ENCODE data around the gene HOMEZ.
A peak's percentile ranks its signal among the peaks of the same experiment; 100 is the strongest.
"Not testable (repeated sequence)": the region's sequence is repeated elsewhere in the genome, so short reads cannot be mapped to it uniquely, and the experiment has no call there.

The HOMEZ gene

GRCh38 chr14:23281247-23281646 is 4.7 kb downstream of the HOMEZ start:
- no peak for DNase-seq (ENCODE audit: low read depth)

DNA sequence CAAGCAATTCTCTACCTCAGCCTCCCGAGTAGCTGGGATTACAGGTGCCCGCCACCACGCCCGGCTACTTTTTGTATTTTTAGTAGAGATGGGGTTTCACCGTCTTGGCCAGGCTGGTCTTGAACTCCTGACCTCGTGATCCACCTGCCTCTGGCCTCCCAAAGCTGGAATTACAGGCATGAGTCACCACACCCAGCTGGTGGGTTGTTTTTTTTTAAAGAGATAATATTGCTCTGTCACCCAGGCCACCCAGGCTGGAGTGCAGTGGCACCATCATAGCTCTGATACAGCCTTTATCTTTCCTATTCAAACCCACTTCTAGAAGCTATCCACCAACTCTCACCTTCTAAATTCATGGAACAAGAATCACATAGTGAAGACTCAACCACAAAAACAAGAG is 8.0 kb downstream of the HOMEZ start:
- not testable (repeated sequence) for DNase-seq (ENCODE audit: low read depth)

- no peak for DNase-seq (ENCODE audit: low read depth)
These were observed 8.7 kb downstream of the HOMEZ start for GRCh38 chr14:23277189-23277588.

- DNase-seq (ENCODE audit: low read depth) = no peak
These were observed 10.5 kb downstream of the HOMEZ start for GRCh38 chr14:23275412-23275811.

- no peak for DNase-seq (ENCODE audit: low read depth)
These were observed 16.7 kb downstream of the HOMEZ start for GRCh38 chr14:23269193-23269592.

DNA sequence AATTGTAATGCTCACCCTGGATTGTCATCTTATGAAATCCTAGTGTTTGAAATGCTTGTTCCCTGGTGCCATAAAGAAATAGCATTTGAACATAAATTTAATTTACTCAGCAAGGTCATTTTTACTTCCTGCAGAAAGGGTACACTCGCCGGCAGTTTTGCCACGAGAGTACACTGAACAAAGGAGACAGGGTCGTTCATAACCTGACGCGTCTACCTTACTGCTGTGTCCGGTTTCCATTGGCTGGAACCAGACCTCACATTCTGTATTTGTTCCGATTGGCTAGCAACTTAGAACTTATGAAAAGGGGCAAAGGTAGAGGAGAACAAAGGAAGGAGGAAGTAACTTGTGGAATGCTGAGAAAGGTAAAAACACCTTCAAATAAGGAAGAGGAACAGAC is 25.1 kb downstream of the HOMEZ start:
- not testable (repeated sequence) for DNase-seq (ENCODE audit: low read depth)

- no peak for DNase-seq (ENCODE audit: low read depth)
These were observed 26.5 kb downstream of the HOMEZ start for GRCh38 chr14:23259426-23259825.

- no peak for DNase-seq (ENCODE audit: low read depth)
These were observed 27.7 kb downstream of the HOMEZ start for GRCh38 chr14:23258256-23258655.

GRCh38 chr14:23252420-23253333 is 33.3 kb downstream of the HOMEZ start:
- no peak for DNase-seq (ENCODE audit: low read depth)

DNA sequence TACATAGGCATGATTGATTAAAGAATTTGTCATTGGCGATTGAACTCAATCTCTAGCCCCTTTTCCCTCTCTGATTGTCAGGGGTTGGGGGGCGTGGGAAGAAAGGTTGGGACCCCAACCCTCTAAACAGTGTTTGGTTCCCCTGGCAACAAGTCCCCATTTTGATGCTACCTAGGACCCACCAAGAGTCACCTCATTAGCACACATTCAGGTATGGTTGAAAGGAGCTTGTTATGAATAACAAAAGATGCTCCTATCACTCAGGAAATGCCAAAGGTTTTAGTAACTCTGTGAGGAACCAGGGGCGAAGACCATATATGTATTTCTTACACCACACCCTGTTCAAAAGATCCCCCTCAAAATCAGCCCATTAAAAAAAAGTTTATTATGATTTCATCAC is 33.9 kb downstream of the HOMEZ start:
- no peak for DNase-seq (ENCODE audit: low read depth)

DNA sequence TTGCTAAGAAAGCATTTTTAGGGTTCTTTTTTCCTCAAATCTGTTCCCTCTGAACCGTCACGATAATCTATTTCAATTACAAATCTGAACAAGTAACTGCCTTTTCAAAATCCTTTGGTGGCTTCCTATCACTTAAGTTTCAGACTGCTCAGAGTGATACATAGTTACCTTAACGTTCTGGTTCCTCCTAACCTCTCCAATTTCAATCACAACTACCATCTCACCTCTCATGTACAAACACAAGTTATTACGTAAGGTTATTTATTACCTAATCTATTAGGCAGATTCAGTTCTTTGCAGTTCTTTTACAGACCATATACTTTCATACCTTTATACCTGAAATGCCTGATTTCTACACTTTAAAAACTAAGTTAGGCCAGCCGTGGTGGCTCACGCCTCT is 36.1 kb downstream of the HOMEZ start:
- DNase-seq (ENCODE audit: low read depth) = no peak

DNA sequence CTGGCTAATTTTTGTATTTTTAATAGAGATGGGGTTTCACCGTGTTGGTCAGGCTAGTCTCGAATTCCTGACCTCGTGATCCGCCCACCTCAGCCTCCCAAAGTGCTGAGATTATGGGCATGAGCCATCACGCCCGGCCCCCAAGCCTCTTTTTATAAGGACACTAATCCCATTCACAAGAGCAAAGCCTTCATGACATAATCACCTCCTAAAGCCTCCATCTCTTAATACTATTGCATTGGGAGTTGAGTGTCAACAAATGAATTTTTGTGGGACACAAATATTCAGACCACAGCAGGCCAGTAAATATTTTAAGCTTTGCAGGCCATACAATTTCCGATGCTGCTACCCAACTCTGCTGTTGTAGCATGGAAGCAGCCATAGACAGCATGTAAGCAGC is 37.3 kb downstream of the HOMEZ start:
- DNase-seq (ENCODE audit: low read depth) = no peak

DNA sequence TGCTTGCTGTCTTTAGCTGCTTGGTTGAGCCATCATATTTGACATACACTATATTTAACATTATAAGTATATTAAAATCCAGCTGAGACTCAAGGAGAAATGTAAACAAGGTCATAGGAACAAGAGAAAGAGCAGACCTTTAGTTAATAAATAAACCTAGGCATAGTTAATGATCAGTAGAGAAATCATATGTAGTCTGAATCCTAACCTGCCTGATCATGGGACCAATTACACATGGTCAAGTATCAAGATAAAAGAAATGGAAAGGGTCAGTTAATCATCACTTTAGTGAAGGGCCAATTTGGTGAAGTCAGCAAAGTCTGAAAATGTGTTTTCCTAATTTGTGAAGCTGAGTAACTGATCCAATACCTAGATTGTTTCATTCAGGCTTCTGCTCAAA is 40.6 kb downstream of the HOMEZ start:
- no peak for DNase-seq (ENCODE audit: low read depth)

- DNase-seq (ENCODE audit: low read depth) = no peak
These were observed 42.9 kb downstream of the HOMEZ start for GRCh38 chr14:23243066-23243465.

DNA sequence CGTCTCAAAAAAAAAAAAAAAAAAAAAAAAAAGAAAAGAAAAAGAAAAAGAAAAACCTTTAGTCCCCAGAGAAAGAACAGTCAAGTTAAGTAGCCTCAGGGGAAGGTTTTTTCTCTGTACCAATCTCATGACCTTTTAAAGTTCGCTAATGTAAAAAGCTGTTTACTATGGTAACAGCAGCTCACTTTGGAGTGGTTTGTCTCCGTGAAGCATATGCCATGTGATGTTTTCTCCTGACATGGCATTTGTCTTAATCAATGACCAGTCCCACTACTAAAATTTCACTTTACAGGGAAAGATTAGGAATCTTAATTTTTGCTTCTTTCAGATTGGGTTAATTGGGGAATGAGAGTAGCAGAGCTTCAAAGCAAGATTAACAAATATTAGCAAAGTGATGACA is 43.9 kb downstream of the HOMEZ start:
- DNase-seq (ENCODE audit: low read depth) = no peak

DNA sequence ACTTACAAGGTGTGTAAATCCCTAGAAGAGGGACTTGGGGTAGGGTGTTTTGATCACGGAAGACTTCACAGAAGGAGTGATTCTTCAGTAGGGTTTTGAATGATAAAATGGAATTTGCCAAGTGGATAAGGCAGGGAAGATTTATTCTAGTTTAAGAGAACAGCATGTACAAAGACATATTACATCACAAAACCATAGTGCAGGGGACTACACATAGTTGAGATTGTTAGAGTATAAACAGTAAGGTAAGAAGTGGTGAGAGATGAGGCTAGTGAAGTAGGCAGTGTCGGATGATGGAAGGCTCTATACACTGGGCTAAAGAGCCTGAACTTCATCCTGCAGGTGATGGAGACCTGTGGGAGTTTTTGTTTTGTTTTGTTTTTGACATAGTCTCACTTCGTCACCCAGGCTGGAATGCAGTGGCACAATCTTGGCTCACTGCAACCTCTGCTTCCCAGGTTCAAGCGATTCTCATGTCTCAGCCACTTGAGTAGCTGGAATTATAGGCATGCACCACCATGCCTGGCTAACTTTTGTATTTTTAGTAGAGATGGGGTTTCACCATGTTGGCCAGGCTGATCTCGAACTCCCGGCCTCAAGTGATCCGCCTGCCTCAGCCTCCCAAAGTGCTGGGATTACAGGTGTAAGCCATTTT is 44.7 kb downstream of the HOMEZ start:
- not testable (repeated sequence) for DNase-seq (ENCODE audit: low read depth)

- DNase-seq (ENCODE audit: low read depth) = no peak
These were observed 45.3 kb downstream of the HOMEZ start for GRCh38 chr14:23240661-23241060.

GRCh38 chr14:23237772-23238594 is 47.9 kb downstream of the HOMEZ start, which contains the start of gene RNF212B:
Gene RNF212B, plus strand, starts transcription at chr14:23237936. Its CDS starts 2,410 bp downstream, at chr14:23240346.
- DNase-seq (ENCODE audit: low read depth) = peak; percentile 14

DNA sequence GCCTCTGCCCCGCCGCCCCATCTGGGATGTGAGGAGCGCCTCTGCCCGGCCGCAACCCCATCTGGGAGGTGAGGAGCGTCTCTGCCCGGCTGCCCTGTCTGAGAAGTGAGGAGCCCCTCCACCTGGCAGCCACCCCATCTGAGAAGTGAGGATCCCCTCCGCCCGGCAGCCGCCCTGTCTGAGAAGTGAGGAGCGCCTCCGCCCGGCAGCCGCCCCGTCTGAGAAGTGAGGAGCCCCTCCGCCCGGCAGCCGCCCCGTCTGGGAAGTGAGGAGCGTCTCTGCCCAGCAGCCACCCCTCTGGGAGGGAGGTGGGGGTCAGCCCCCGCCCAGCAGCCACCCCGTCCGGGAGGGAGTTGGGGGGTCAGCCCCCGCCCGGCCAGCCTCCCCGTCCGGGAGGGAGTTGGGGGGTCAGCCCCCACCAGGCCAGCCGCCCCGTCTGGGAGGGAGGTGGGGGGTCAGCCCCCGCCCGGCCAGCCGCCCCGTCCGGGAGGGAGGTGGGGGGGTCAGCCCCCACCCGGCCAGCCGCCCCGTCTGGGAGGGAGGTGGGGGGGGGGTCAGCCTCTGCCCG is 53.6 kb downstream of the HOMEZ start:
- not testable (repeated sequence) for DNase-seq (ENCODE audit: low read depth)

GRCh38 chr14:23228812-23229211 is 57.1 kb downstream of the HOMEZ start:
- no peak for DNase-seq (ENCODE audit: low read depth)

- DNase-seq (ENCODE audit: low read depth) = no peak
These were observed 58.4 kb downstream of the HOMEZ start for GRCh38 chr14:23227566-23227965.

- DNase-seq (ENCODE audit: low read depth) = not testable (repeated sequence)
These were observed 61.0 kb downstream of the HOMEZ start for GRCh38 chr14:23224958-23225357.

Data from non-pigmented ciliary epithelial cell (primary cell).